ENCODE data around the gene IL1RAP. TPM values are rescaled to one million over a fixed set of nuclear protein-coding genes. Genes with fewer than 3 reads are reported as not detected.

The IL1RAP gene
- total and polyA plus RNA-seq, 7 donors = 1.2 to 13.0 (median 2.9) TPM

DNA sequence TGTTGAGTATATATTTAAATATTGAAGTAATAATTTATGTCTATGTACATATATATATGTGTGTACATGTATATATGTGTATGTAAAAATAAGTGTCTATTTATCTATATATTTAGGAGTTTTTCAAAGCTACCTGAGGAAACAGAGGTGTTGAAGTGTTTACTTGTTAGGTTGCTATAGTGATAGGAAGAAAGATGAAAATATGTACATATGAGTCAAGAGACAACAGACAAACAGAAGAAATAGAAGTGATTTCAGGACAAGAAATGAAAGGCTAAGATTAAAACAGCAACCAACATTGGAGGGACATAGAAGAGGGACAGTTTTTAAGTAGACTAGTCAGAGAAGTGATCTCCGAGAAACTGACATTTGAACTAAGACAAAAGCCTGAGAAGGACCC is 11.1 kb downstream of the IL1RAP start:
- Histone ChIP-seq H3K36me3 (no peaks in the 10 kb centered on the region), H3K4me3 (no peak overlapping the region), H3K27me3 (no peaks in the 10 kb centered on the region), H3K27ac (no peak overlapping the region), H3K9me3 (no peaks in the 10 kb centered on the region), H3K4me1 (no peaks in the 10 kb centered on the region)
- DNase-seq = no peak
- TF ChIP-seq, protein P1, sequence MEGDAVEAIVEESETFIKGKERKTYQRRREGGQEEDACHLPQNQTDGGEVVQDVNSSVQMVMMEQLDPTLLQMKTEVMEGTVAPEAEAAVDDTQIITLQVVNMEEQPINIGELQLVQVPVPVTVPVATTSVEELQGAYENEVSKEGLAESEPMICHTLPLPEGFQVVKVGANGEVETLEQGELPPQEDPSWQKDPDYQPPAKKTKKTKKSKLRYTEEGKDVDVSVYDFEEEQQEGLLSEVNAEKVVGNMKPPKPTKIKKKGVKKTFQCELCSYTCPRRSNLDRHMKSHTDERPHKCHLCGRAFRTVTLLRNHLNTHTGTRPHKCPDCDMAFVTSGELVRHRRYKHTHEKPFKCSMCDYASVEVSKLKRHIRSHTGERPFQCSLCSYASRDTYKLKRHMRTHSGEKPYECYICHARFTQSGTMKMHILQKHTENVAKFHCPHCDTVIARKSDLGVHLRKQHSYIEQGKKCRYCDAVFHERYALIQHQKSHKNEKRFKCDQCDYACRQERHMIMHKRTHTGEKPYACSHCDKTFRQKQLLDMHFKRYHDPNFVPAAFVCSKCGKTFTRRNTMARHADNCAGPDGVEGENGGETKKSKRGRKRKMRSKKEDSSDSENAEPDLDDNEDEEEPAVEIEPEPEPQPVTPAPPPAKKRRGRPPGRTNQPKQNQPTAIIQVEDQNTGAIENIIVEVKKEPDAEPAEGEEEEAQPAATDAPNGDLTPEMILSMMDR (IDR thresholded peaks at IDR 0.05) = no peak
- TF ChIP-seq EP300 (IDR thresholded peaks at IDR 0.05) = no peak
- TF ChIP-seq POLR2A (IDR thresholded peaks at IDR 0.05) = no peak
- TF ChIP-seq POLR2AphosphoS5 (IDR thresholded peaks at IDR 0.05) = no peak
- WGBS, 2 donors = 92 to 98% methylated on average over 1 of the region's 1 CpG
- intact Hi-C loops (cut with DNase I) = no loop called here

DNA sequence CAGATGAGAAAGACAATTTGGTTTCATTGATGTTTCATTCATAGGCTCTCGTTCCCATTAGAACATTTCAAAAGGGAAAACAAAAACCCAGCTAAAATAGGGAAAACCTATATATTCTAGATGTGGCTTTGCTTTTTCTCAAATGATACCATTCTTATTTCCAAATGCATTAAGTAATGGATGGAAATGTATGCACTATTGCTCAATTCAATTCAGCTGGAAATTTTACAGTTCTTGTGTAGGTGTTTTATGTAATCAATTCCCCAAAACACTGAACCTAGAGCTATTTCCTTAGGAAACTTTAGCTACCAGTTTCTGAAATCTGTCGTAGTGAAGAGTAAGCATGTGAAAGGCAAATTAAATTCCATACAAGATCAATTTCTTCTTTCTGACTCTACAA is 11.7 kb downstream of the IL1RAP start:
- Histone ChIP-seq H3K36me3 (no peaks in the 10 kb centered on the region), H3K9me3 (no peaks in the 10 kb centered on the region), H3K27me3 (no peaks in the 10 kb centered on the region), H3K4me1 (no peaks in the 10 kb centered on the region), H3K27ac (no peak overlapping the region), H3K4me3 (no peak overlapping the region)
- WGBS, 2 donors = 87 to 93% methylated on average over 2 of the region's 2 CpGs
- intact Hi-C loops (cut with DNase I) = no loop called here
- TF ChIP-seq, protein P1 (IDR thresholded peaks at IDR 0.05) = no peak
- TF ChIP-seq POLR2A (IDR thresholded peaks at IDR 0.05) (no peak), POLR2AphosphoS5 (IDR thresholded peaks at IDR 0.05) (no peak), EP300 (IDR thresholded peaks at IDR 0.05) (no peak)
- DNase-seq = no peak

GRCh38 chr3:190526787-190527762 is 13.2 kb downstream of the IL1RAP start:
- no peak for DNase-seq
- Histone ChIP-seq H3K4me3 (no peak overlapping the region), H3K27ac (no peak overlapping the region), H3K4me1 (no peaks in the 10 kb centered on the region), H3K27me3 (no peaks in the 10 kb centered on the region), H3K36me3 (no peaks in the 10 kb centered on the region), H3K9me3 (no peaks in the 10 kb centered on the region)
- intact Hi-C loops (cut with DNase I) = no loop called here
- TF ChIP-seq POLR2AphosphoS5 (IDR thresholded peaks at IDR 0.05) (no peak), EP300 (IDR thresholded peaks at IDR 0.05) (no peak), POLR2A (IDR thresholded peaks at IDR 0.05) (no peak)
- TF ChIP-seq, protein P1 (IDR thresholded peaks at IDR 0.05) = no peak
- 85 to 86% methylated on average over 5 of the region's 5 CpGs for WGBS, 2 donors

DNA sequence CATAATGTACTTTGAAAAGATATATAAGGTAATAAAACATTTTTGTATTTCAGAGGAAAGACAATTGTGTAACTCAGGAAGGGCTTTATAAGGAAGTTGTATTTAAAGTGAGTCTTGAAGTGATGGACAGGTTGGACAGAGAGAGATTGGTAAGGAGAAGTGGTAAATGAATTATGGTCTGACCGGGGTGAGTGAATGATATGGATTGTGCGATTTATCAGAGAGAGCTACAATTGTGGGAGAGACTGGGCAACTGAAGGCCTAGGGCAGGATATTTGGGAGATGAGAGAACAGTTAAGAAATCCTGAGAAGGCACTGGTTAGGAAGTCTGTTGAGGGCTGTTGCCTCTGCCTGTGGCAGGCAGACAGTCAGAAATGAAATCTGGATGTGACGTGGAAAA is 14.8 kb downstream of the IL1RAP start:
- intact Hi-C loops (cut with DNase I) = no loop called here
- Histone ChIP-seq H3K4me1 (peaks cover 0 to 9% (median 0%) of the 10 kb centered on the region in 4 donors), H3K27me3 (no peaks in the 10 kb centered on the region), H3K4me3 (no peak overlapping the region), H3K36me3 (no peaks in the 10 kb centered on the region), H3K9me3 (no peaks in the 10 kb centered on the region), H3K27ac (no peak overlapping the region)
- 82 to 83% methylated on average over 3 of the region's 3 CpGs for WGBS, 2 donors
- no peak for TF ChIP-seq EP300 (IDR thresholded peaks at IDR 0.05)
- TF ChIP-seq POLR2AphosphoS5 (IDR thresholded peaks at IDR 0.05) = no peak
- TF ChIP-seq, protein P1 (IDR thresholded peaks at IDR 0.05) = no peak
- TF ChIP-seq POLR2A (IDR thresholded peaks at IDR 0.05) = no peak
- no peak for DNase-seq

All from sigmoid colon (tissue), 7 donors.